LNCAP (cell line): ENCODE measurements around the gene PIK3AP1.

Experiments
- TF ChIP-seq, protein P1 (sequence below): fragments of 450-650 bp; IDR thresholded peaks from 2 replicates; pipeline ENCODE4 v1.5.1; 2017; ENCODE audit warnings: mild to moderate bottlenecking

Gene PIK3AP1

GRCh38 chr10:96648297-96648696, 72.0 kb downstream of the PIK3AP1 start:
- TF ChIP-seq, protein P1, sequence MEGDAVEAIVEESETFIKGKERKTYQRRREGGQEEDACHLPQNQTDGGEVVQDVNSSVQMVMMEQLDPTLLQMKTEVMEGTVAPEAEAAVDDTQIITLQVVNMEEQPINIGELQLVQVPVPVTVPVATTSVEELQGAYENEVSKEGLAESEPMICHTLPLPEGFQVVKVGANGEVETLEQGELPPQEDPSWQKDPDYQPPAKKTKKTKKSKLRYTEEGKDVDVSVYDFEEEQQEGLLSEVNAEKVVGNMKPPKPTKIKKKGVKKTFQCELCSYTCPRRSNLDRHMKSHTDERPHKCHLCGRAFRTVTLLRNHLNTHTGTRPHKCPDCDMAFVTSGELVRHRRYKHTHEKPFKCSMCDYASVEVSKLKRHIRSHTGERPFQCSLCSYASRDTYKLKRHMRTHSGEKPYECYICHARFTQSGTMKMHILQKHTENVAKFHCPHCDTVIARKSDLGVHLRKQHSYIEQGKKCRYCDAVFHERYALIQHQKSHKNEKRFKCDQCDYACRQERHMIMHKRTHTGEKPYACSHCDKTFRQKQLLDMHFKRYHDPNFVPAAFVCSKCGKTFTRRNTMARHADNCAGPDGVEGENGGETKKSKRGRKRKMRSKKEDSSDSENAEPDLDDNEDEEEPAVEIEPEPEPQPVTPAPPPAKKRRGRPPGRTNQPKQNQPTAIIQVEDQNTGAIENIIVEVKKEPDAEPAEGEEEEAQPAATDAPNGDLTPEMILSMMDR, result no peak

DNA sequence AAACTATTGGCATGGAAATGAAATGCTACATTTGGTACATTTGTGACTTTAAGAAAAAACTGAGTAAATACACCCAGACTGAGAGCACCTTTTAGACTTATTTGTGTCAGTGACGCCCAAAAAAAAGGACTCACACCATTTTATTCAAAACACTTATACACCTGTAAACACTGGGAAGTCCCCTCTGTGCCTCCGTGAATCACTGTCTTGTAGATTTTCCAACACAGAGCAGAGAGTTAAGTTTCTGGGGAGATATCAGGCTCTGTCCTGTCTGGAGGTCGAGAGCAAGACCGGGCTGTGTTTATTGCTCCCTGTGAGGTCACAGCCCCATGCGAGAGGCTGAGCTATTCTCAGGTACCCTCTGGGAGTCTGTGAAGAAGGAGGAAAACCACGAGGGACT, 72.8 kb downstream of the PIK3AP1 start:
- TF ChIP-seq, protein P1, result no peak

- TF ChIP-seq, protein P1, result no peak
Observed at GRCh38 chr10:96646751-96647166, 73.6 kb downstream of the PIK3AP1 start.

GRCh38 chr10:96646301-96646700, 74.0 kb downstream of the PIK3AP1 start:
- TF ChIP-seq, protein P1, result no peak

DNA sequence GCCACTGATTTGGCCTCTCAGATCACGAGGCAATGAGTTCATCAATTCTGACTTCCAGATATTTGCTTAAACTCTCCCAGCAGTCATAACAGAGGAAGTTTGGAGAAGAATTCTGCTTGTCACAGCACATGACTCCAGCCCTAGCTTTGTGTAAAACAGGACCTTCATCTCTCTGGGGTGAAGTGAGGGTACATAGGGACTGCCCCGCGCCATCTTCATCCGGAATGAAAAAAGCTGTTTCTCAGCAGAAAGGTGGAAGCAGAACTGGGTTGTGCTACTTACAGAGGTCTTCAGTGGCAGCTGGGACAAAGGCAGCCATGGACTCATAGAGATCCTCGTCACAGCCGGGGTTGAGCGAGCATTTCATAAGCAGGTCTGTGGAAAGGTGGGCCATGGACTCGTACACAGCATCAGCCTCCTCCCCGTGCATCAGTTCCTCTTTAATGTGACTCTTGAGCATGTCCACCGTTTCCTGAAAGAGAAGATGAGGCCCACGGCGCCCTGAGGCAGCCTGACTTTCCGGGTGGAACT, 75.1 kb downstream of the PIK3AP1 start:
- TF ChIP-seq, protein P1, result no peak

GRCh38 chr10:96643920-96644319, 76.4 kb downstream of the PIK3AP1 start:
- TF ChIP-seq, protein P1, result no peak

DNA sequence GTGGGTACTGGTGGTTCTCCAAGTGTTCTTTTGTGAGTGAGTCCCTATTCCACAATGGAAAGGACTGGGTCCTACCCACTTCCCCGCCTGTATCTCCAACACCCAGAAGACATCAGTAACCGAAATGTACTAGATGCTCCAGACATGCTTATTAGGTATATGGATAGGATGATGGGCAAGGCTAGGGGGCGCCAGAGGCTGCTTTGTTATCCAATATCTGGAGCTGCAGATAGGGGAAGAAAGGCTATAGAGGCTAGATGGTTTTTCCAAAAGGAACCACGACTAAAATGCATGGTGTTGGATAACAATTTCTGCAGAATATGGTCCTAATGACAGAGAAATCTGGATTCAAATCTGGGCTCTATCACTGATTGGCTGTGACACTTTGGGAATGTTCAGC, 77.3 kb downstream of the PIK3AP1 start:
- TF ChIP-seq, protein P1, result peak; percentile 41; the same call in 1 of the 2 replicates

- TF ChIP-seq, protein P1, result no peak
Observed at GRCh38 chr10:96642530-96642929, 77.8 kb downstream of the PIK3AP1 start.
